ENCODE results near the gene ADAMTSL3.

- TF ChIP-seq, protein P1, sequence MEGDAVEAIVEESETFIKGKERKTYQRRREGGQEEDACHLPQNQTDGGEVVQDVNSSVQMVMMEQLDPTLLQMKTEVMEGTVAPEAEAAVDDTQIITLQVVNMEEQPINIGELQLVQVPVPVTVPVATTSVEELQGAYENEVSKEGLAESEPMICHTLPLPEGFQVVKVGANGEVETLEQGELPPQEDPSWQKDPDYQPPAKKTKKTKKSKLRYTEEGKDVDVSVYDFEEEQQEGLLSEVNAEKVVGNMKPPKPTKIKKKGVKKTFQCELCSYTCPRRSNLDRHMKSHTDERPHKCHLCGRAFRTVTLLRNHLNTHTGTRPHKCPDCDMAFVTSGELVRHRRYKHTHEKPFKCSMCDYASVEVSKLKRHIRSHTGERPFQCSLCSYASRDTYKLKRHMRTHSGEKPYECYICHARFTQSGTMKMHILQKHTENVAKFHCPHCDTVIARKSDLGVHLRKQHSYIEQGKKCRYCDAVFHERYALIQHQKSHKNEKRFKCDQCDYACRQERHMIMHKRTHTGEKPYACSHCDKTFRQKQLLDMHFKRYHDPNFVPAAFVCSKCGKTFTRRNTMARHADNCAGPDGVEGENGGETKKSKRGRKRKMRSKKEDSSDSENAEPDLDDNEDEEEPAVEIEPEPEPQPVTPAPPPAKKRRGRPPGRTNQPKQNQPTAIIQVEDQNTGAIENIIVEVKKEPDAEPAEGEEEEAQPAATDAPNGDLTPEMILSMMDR (conservative IDR thresholded peaks at IDR 0.05): no peak
- no peak for TF ChIP-seq ZFX (IDR thresholded peaks at IDR 0.05)
Measured at GRCh38 chr15:83652626-83653204, 1.2 kb upstream of the ADAMTSL3 start.

All from C4-2B (cell line).